DLD1 (cell line): ENCODE data around the gene PEX11B.
"Not testable (repeated sequence)": the region's sequence is repeated elsewhere in the genome, so short reads cannot be mapped to it uniquely, and the experiment has no call there.

Experiments
- in situ Hi-C: cut with HindIII; loops from 2 replicates; pipeline ENCODE4 v1.10.0; 2017; ENCODE audit warnings: low sequenced_read_pairs

PEX11B gene

GRCh38 chr1:145955436-145955835 lies 36.9 kb upstream of the PEX11B start:
- in situ Hi-C loops = no loop called here

- in situ Hi-C loops = no loop called here
Observed at GRCh38 chr1:145953861-145954260, 35.3 kb upstream of the PEX11B start.

- in situ Hi-C loops = no loop called here
Observed at GRCh38 chr1:145952903-145953302, 34.4 kb upstream of the PEX11B start.

GRCh38 chr1:145951526-145951925 lies 33.0 kb upstream of the PEX11B start:
- in situ Hi-C loops = no loop called here

DNA sequence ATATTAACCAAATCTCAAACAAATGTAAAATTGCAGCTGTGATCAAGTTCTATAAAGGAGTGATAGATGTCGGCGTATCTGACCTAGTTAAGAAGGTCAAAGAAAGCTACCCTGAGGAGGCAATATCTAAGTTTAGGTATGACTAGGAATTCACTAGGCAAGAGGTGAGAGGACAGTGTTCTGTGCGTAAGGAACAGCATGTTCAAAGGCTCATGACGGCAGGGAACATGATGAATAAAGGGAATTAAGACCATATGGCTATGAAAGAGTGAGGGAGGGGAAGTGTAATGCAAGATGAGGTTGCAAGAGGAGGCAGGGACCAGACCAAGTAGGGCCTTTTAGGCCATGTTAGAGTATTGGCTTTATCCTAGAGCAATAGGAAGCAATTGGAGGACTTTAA lies 30.7 kb upstream of the PEX11B start:
- in situ Hi-C loops = no loop called here

- in situ Hi-C loops = no loop called here
Observed at GRCh38 chr1:145947551-145947950, 29.0 kb upstream of the PEX11B start.

DNA sequence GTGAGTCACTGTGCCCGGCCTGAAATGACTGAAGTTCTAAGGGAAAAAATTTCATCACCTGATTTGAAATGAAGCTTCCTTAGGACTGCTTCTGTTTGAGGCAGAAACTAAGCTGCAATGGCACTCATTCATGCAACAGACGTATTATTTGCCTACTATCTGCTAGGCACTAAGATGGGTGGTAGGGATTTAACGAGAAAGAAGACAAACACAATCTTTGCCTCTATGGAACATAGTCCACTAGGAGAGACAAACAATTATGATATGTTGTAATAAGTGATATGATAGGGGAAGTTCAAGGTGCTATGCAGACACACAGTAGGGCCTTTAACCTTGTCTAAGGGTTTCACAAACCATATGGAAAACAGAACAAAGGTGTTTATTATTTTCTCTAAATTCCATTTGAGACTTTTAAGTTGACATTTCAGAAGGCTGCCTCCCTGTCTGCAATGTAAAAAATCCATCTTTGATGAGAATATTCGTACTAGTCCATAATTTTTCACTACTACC lies 28.0 kb upstream of the PEX11B start:
- in situ Hi-C loops = no loop called here

DNA sequence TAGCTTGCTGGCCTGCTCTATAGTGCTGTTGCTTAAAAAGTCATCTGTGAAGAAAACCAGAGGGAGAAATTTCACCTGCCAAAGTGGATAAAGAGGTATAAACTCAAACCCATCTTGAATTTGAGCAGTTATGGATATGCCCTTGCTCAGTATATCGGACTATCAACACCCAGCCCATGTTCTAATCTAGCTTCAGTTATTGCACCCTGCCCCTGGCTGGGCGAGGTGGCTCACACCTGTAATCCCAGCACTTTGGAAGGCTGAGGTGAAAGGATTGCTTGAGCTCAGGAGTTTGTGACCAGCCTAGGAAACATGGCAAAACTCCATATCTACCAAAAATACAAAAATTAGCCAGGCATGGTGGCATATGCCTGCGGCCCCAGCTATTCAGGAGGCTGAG lies 26.0 kb upstream of the PEX11B start:
- in situ Hi-C loops = no loop called here

DNA sequence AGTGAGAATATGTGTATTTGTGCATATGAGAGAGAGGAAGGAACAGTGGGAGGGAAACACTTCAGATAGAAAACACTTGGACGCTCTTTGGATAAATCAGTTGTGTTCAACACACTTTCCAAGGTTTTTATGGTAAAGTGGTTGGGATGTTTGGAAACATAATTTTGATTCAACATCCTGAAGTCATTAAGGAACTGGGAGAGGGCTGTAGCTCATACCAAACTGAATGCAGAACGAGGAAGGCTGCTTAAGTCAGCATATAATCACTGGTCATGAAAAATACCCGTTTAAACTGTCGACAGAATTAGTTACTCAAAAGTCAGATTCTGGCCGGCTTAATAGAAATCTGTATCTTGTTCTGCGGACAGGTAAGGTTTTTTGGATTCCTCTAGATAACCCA lies 24.4 kb upstream of the PEX11B start:
- in situ Hi-C loops = no loop called here

DNA sequence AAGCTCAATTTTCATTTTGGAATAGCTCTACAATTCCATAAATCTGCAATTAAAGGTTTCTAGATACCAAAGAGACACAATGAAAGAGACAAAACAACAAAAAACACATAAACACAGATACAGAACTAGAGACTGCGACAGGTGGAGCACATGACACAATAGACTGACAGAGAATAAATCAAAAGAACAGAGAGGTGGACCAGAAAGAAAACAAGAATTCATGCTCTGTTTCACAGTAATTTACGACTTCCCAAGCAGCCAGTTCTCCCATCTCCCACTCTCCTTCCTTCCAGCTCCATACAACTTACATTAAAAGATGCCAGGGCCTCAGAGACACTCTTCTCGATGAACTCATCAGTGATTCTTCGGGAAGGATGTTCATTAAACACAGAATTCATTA lies 23.9 kb upstream of the PEX11B start:
- in situ Hi-C loops = no loop called here

DNA sequence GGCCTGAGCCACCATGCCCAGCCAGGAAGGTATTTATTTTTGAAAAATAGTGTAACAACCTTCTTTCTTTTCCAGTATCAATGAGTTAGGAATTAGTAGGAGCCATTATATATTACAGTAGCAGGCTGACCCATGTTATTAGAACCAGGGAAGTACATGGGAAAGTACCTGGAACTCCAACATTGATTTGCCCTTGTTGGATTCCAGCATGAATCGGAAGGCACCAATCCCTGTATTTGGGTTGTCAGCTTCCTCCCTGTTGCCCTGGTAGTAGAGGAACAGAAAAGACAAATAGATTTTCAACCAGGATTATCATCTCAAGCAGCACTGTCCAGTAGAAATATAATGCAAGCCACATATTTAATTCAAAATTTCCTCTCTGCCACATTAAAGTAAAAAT lies 18.9 kb upstream of the PEX11B start:
- in situ Hi-C loops = no loop called here

GRCh38 chr1:145936247-145936646 lies 17.7 kb upstream of the PEX11B start:
- in situ Hi-C loops = no loop called here

DNA sequence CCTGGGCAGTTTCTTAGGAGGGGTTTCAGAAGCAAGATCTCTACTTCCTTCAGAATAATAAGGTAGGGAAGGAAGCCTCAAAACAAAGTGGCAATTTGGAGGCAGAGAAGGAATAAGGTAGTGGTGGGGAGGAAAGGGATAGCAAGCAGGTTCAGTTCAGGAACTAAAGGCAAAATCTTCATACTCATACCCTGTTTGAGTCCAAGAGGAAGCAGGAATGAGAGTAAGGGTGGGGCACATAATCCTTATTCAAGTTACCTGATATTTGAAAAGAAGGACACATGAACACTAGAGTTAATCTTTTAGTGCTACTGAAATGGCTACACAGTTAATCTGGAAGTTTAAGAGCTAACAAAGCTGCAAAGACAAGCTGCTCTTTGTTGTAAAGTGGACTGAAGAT lies 17.2 kb upstream of the PEX11B start:
- in situ Hi-C loops = no loop called here

DNA sequence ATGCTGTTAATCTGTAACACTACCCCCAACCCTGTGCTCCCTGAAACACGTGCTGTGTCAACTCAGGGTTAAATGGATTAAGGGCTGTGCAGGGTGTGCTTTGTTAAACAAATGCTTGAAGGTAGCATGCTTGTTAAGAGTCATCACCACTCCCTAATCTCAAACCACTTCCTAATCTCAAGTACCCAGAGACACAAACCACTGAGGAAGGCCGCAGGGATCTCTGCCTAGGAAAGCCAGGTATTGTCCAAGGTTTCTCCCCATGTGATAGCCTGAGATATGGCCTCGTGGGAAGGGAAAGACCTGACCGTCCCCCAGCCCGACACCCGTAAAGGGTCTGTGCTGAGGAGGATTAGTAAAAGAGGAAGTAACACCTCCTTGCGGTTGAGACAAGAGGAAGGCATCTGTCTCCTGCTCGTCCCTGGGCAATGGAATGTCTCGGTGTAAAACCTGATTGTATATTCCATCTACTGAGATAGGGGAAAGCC lies 14.0 kb upstream of the PEX11B start:
- in situ Hi-C loops = not testable (repeated sequence)

- in situ Hi-C loops = no loop called here
Observed at GRCh38 chr1:145927916-145928643, 9.6 kb upstream of the PEX11B start.

- in situ Hi-C loops = no loop called here
Observed at GRCh38 chr1:145927063-145927886, 8.8 kb upstream of the PEX11B start, which contains the start of gene RBM8A. TSS of gene RBM8A (minus strand) at chr1:145927484. CDS start at chr1:145927426, 58 bp downstream.

- in situ Hi-C loops = no loop called here
Observed at GRCh38 chr1:145926686-145927062, 8.2 kb upstream of the PEX11B start.

GRCh38 chr1:145922266-145922665 lies 3.7 kb upstream of the PEX11B start:
- in situ Hi-C loops = no loop called here

- in situ Hi-C loops = not testable (repeated sequence)
Observed at GRCh38 chr1:145920297-145920696, 1.8 kb upstream of the PEX11B start.

GRCh38 chr1:145918992-145919939 lies 749 bp upstream of the PEX11B start:
- in situ Hi-C loops = no loop called here

GRCh38 chr1:145917595-145917994 lies 922 bp downstream of the PEX11B start:
- in situ Hi-C loops = no loop called here
